Lower lobe of right lung (tissue), 2 donors: ENCODE data around the gene DPEP2NB. TPM values are rescaled to one million over a fixed set of nuclear protein-coding genes. Genes with fewer than 3 reads are reported as not detected.
"Not testable (repeated sequence)": the region's sequence is repeated elsewhere in the genome, so short reads cannot be mapped to it uniquely, and the experiment has no call there.

Experiments used
- ATAC-seq, 2 donors: fragments of 200-7000 bp; cut with Tn5 transposase; one replicate each; pipeline ENCODE4 v1.9.1; 2020 to 2022; ENCODE audit warnings: mild to moderate bottlenecking in 2 of 2, moderate library complexity in 2 of 2
- DNase-seq: peaks from one replicate; pipeline ENCODE4 v3.0.0-alpha.2; 2020
- H3K27ac ChIP-seq: fragments of 200-600 bp; one replicate; pipeline ENCODE4 v1.8.0; 2022
- H3K27me3 ChIP-seq: fragments of 200-600 bp; one replicate; pipeline ENCODE4 v1.8.0; 2022; ENCODE audit warnings: low read depth
- H3K36me3 ChIP-seq: fragments of 200-600 bp; one replicate; pipeline ENCODE4 v1.8.0; 2022; ENCODE audit warnings: mild to moderate bottlenecking
- H3K4me1 ChIP-seq: fragments of 200-600 bp; one replicate; pipeline ENCODE4 v1.8.0; 2022
- H3K4me3 ChIP-seq: fragments of 200-600 bp; one replicate; pipeline ENCODE4 v1.8.0; 2022; ENCODE audit warnings: mild to moderate bottlenecking
- H3K9me3 ChIP-seq: fragments of 200-600 bp; one replicate; pipeline ENCODE4 v1.8.0; 2022
- intact Hi-C: fragments of 100-400 bp; cut with DNase I; formaldehyde crosslinking; loops from one replicate; pipeline ENCODE4 v1.11.0; 2022
- total RNA-seq: library from RNA; stranded (reverse); fragmentation: NEBNext Ultra II Directional; extraction: Animal tissue kit (Norgen Biotek cat#: 25700); gene quantifications from one replicate; pipeline ENCODE4 v1.2.1, GENCODE V29; 2021
- TF ChIP-seq, protein P1 (sequence below): fragments of 200-600 bp; IDR thresholded peaks from one replicate; pipeline ENCODE4 v1.8.0; 2022; ENCODE audit warnings: antibody characterized with exemption, mild to moderate bottlenecking
- donor health status: DM: no; HTN: yes; CAD: no; lungs with severe emphysema.

DPEP2NB gene
- total RNA-seq, 1 donor from 2014 or later = not detected

DNA sequence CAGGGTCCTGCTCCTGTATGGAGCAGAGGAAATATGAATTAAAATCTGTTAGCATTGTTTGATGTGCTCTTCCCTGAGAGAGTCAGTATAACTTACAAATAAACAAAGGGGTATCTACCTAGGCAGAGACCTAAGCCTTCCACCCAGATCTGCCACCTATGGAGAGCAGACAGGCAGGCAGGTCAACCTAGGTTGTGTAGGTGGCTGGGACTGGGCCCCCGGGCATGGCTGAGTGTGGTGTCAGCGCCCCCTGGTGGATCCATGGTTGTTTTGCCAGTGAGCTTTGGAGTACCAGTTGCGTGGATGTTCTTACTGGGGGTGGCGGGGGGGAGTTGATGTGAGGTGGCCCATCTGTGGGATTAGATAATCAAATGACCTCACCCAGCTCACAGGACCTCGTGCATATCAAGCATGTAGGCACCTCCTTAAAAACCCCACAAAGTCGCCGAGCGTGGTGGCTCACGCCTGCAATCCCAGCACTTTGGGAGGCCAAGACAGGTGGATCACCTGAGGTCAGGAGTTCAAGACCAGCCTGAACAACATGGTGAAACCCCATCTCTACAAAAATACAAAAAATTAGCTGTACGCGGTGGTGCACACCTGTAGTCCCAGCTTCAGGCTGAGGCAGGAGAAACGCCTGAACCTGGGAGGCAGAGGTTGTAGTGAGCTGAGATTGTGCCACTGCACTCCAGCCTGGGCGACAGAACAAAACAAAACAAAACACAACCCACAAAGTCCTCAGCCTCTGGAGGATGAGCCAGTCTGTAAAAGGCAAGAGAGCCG, 25.0 kb upstream of the DPEP2NB start:
- TF ChIP-seq, protein P1, sequence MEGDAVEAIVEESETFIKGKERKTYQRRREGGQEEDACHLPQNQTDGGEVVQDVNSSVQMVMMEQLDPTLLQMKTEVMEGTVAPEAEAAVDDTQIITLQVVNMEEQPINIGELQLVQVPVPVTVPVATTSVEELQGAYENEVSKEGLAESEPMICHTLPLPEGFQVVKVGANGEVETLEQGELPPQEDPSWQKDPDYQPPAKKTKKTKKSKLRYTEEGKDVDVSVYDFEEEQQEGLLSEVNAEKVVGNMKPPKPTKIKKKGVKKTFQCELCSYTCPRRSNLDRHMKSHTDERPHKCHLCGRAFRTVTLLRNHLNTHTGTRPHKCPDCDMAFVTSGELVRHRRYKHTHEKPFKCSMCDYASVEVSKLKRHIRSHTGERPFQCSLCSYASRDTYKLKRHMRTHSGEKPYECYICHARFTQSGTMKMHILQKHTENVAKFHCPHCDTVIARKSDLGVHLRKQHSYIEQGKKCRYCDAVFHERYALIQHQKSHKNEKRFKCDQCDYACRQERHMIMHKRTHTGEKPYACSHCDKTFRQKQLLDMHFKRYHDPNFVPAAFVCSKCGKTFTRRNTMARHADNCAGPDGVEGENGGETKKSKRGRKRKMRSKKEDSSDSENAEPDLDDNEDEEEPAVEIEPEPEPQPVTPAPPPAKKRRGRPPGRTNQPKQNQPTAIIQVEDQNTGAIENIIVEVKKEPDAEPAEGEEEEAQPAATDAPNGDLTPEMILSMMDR = peak; percentile 81
- intact Hi-C loops = no loop called here
- DNase-seq (peak; percentile 91), ATAC-seq (peak; percentile 97)
- H3K27ac ChIP-seq = peak overlapping the region; percentile 56
- H3K4me3 ChIP-seq = no peak overlapping the region
- H3K9me3 ChIP-seq = no peaks in the 10 kb centered on the region
- no peaks in the 10 kb centered on the region for H3K27me3 ChIP-seq
- H3K4me1 ChIP-seq = peaks cover 38% of the 10 kb centered on the region
- H3K36me3 ChIP-seq = peaks cover 15% of the 10 kb centered on the region

DNA sequence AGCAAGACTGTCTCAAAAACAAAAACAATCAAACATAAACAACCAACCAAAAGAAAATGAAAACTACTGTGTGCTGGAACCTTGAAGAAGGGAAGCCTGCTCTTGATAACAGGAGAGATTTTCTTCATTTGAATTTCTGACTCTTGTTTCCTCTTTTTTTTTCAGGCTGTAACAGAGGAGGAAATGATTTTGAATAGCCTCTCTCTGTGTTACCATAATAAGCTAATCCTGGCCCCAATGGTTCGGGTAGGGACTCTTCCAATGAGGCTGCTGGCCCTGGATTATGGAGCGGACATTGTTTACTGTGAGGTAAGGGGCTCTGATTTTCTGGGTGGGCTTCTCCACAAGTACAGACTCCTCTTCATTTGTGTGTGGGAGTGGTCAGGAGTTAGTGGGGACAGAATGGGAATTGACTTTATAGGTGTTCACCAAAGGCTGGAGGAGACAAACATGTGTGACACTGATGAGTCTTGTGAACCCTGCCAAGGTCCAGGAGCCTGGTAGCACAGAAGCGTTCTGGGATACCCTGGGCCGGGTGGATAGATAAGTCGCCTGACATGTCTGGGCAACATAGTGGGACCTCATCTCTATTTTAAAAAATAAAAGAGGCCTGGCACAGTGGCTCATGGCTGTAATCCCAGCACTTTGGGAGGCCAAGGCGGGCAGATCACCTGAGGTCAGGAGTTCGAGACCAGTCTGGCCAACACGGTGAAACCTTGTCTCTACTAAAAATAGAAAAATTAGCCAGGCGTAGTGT, 22.3 kb upstream of the DPEP2NB start:
- TF ChIP-seq, protein P1 = no peak
- Histone ChIP-seq H3K27ac (peak overlapping the region; percentile 15), H3K4me3 (no peak overlapping the region), H3K9me3 (no peaks in the 10 kb centered on the region), H3K27me3 (no peaks in the 10 kb centered on the region), H3K4me1 (peaks cover 38% of the 10 kb centered on the region), H3K36me3 (peaks cover 11% of the 10 kb centered on the region)
- no peak for ATAC-seq
- no peak for DNase-seq
- intact Hi-C loops = no loop called here

DNA sequence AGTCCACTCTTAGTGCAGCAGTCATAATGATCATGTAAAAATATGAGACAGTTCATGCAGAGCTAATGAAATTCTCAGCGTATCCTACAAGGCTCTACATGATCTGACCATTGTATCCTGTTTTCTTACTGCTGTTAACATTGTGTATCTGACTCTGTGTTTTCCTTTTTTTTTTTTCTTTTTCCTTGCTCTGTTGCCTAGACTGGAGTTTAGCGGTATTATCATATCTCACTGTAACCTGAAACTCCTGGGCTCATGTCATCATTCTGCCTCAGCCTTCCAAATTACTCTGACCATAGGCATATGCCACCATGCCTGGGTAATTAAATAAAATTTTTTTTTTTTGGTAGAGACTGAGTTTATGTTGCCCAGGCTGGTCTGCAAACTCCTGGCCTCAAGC, 19.5 kb upstream of the DPEP2NB start:
- Histone ChIP-seq H3K4me3 (no peak overlapping the region), H3K36me3 (peaks cover 11% of the 10 kb centered on the region), H3K9me3 (no peaks in the 10 kb centered on the region), H3K27me3 (no peaks in the 10 kb centered on the region), H3K27ac (no peak overlapping the region), H3K4me1 (peaks cover 26% of the 10 kb centered on the region)
- DNase-seq (no peak), ATAC-seq (no peak)
- intact Hi-C loops = no loop called here
- TF ChIP-seq, protein P1 = no peak

DNA sequence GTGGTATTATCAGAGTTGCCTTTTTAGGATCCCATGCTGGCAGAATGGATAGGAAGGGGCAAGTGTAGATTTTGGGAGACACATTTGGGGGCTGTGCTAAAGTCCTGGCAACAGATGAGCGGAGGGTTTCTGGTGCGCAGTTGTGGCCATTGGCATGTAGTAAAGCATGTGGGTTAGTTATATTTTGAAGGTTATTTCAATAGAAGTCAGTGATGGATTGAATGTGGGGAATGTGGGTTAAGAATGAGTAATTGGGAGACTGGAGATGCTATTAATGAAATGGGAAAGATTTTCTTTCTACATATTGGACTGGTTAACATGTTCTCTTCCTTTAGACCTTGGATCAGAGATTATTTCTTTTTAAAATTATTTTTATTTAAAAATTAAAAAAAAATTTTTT, 17.4 kb upstream of the DPEP2NB start:
- intact Hi-C loops = no loop called here
- H3K36me3 ChIP-seq = peaks cover 5% of the 10 kb centered on the region
- H3K4me3 ChIP-seq = no peak overlapping the region
- DNase-seq (no peak), ATAC-seq (no peak)
- TF ChIP-seq, protein P1 = no peak
- no peaks in the 10 kb centered on the region for H3K9me3 ChIP-seq
- peaks cover 15% of the 10 kb centered on the region for H3K4me1 ChIP-seq
- no peak overlapping the region for H3K27ac ChIP-seq
- no peaks in the 10 kb centered on the region for H3K27me3 ChIP-seq

DNA sequence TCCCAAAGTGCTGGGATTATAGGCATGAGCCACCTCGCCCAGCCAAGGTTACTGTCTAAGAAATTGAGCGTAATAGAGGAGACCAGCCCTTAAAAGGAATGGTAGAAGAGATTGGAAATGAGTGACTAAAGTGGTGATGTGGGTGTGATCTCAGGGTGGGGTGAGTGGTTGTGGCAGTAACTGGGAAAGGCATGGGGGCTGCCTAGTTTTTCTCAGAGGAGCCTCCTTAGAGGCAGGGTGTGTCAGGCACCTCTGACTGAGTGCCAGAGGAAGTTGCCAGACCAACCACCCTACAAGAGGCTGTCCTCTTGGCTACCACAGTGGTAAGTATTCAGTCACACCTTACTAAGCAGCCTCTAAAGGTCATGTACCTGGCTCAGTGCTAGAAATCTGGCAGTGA, 16.2 kb upstream of the DPEP2NB start:
- intact Hi-C loops = no loop called here
- H3K36me3 ChIP-seq = peaks cover 17% of the 10 kb centered on the region
- H3K4me3 ChIP-seq = no peak overlapping the region
- H3K27ac ChIP-seq = peak overlapping the region; percentile 26
- H3K27me3 ChIP-seq = no peaks in the 10 kb centered on the region
- TF ChIP-seq, protein P1 = no peak
- ATAC-seq (peak; percentile 80 to 95), DNase-seq (no peak)
- H3K9me3 ChIP-seq = no peaks in the 10 kb centered on the region
- H3K4me1 ChIP-seq = peaks cover 8% of the 10 kb centered on the region

DNA sequence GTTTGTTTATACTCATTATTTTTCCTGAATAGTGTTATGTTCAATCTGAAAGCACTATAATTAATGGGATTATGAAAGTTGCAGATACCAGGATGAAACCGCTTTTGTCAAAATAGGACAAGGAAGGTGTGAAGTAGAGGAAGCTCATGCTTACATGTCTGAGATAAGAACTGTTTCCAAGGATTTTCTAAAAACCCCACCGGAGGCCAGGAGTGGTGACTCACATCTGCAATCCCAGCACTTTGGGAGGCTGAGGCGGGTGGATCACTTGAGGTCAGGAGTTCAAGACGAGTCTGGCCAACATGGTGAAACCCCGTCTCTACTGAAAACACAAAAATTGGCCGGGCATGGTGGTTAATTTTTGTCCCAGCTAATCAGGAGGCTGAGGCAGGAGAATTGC, 14.4 kb upstream of the DPEP2NB start:
- H3K4me1 ChIP-seq, H3K27me3 ChIP-seq, H3K9me3 ChIP-seq, DNase-seq, H3K27ac ChIP-seq, ATAC-seq, intact Hi-C loops, H3K4me3 ChIP-seq: not testable (repeated sequence)
- peaks cover 18% of the 10 kb centered on the region for H3K36me3 ChIP-seq
